GM23338 (cell line): ENCODE data around the gene RXRG. TPM values are rescaled to one million over a fixed set of nuclear protein-coding genes. Genes with fewer than 3 reads are reported as not detected.

Source experiments
- ATAC-seq: fragments of 200-7000 bp; cut with Tn5 transposase; 3 replicates; pipeline ENCODE4 v1.9.1; 2020
- DNase-seq: peaks from one replicate; pipeline ENCODE4 v3.0.0-alpha.2; 2015; ENCODE audit warnings: low spot score
- H2AFZ ChIP-seq: fragments of 200-600 bp; sonication (generic); 2 replicates; pipeline ENCODE4 v1.8.0; 2016; ENCODE audit warnings: antibody characterized with exemption, mild to moderate bottlenecking, moderate library complexity
- H3F3A ChIP-seq: fragments of 200-600 bp; sonication (generic); replicated peaks from 2 replicates; pipeline ENCODE4 v1.8.0; 2017; ENCODE audit warnings: antibody characterized with exemption, mixed run types, low read depth
- H3K27ac ChIP-seq: fragments of 200-600 bp; sonication (generic); 2 replicates; pipeline ENCODE4 v1.6.1; 2016; ENCODE audit warnings: low read depth
- H3K27me3 ChIP-seq: fragments of 200-600 bp; sonication (generic); 2 replicates; pipeline ENCODE4 v1.8.0; 2016; ENCODE audit warnings: mild to moderate bottlenecking, mixed run types, moderate library complexity; ENCODE audit not compliant: insufficient read depth
- H3K36me3 ChIP-seq: fragments of 200-600 bp; sonication (generic); 2 replicates; pipeline ENCODE4 v1.8.0; 2016; ENCODE audit warnings: mild to moderate bottlenecking; ENCODE audit not compliant: insufficient read depth
- H3K4me1 ChIP-seq: fragments of 200-600 bp; sonication (generic); 2 replicates; pipeline ENCODE4 v1.8.0; 2016; ENCODE audit warnings: mild to moderate bottlenecking, moderate library complexity; ENCODE audit not compliant: insufficient read depth
- H3K4me2 ChIP-seq: fragments of 200-600 bp; sonication (generic); 2 replicates; pipeline ENCODE4 v1.7.1; 2017; ENCODE audit warnings: mixed run types
- H3K4me3 ChIP-seq: fragments of 200-600 bp; sonication (generic); 2 replicates; pipeline ENCODE4 v1.6.1; 2016; ENCODE audit warnings: mixed run types
- H3K79me2 ChIP-seq: fragments of 200-600 bp; sonication (generic); replicated peaks from 2 replicates; pipeline ENCODE4 v1.8.0; 2017; ENCODE audit warnings: mild to moderate bottlenecking; ENCODE audit not compliant: insufficient read depth
- H3K9me2 ChIP-seq: fragments of 200-600 bp; sonication (generic); 2 replicates; pipeline ENCODE4 v1.8.0; 2017; ENCODE audit not compliant: insufficient read depth
- H4K20me1 ChIP-seq: fragments of 200-600 bp; sonication (generic); replicated peaks from 2 replicates; pipeline ENCODE4 v1.8.0; 2017; ENCODE audit warnings: mild to moderate bottlenecking; ENCODE audit not compliant: insufficient read depth
- H3K27ac Mint-ChIP-seq: 2 replicates; pipeline ENCODE4 v1.8.0; 2020; ENCODE audit warnings: inconsistent platforms, mild to moderate bottlenecking, moderate library complexity, mixed read lengths
- H3K27me3 Mint-ChIP-seq: 3 replicates; pipeline ENCODE4 v1.8.0; 2022; ENCODE audit warnings: low read depth, mild to moderate bottlenecking, moderate library complexity, mixed read lengths, inconsistent platforms; ENCODE audit not compliant: insufficient read depth, poor library complexity
- H3K36me3 Mint-ChIP-seq: 3 replicates; pipeline ENCODE4 v1.8.0; 2021; ENCODE audit warnings: low read depth, mild to moderate bottlenecking, inconsistent platforms, moderate library complexity, mixed read lengths
- H3K4me1 Mint-ChIP-seq: 3 replicates; pipeline ENCODE4 v1.8.0; 2020; ENCODE audit warnings: mild to moderate bottlenecking, inconsistent platforms, mixed read lengths
- H3K4me3 Mint-ChIP-seq: 3 replicates; pipeline ENCODE4 v1.8.0; 2021; ENCODE audit warnings: moderate library complexity, mild to moderate bottlenecking, inconsistent platforms, mixed read lengths
- H3K9me3 Mint-ChIP-seq: 3 replicates; pipeline ENCODE4 v1.8.0; 2020; ENCODE audit warnings: moderate library complexity, mild to moderate bottlenecking, inconsistent platforms, mixed read lengths
- CREB1 ChIP-seq: fragments of 250-450 bp; sonication (Bioruptor Pico); IDR thresholded peaks from 2 replicates; pipeline ENCODE4 v1.5.0; 2020; ENCODE audit warnings: low read depth, mild to moderate bottlenecking, moderate library complexity
- CTCF ChIP-seq, 2 experiments: fragments of 200-600 bp in 1 of 2; sonication (generic) in 1 of 2; conservative IDR thresholded peaks; 2 replicates each; pipeline versions ENCODE4 v1.5.1 to v1.6.1; 2016 to 2017; ENCODE audit warnings: antibody characterized with exemption in 2 of 2, low read depth in 2 of 2, mild to moderate bottlenecking in 2 of 2, moderate library complexity in 1 of 2
- EZH2 ChIP-seq: fragments of 200-600 bp; sonication (generic); IDR thresholded peaks from one replicate; pipeline ENCODE4 v1.8.0; 2017; ENCODE audit warnings: antibody characterized with exemption, mild to moderate bottlenecking, low read depth; ENCODE audit not compliant: unreplicated experiment
- NANOG ChIP-seq: IDR thresholded peaks from 2 replicates; pipeline ENCODE4 v1.6.1; 2016; ENCODE audit warnings: antibody characterized with exemption, borderline replicate concordance
- POLR2AphosphoS5 ChIP-seq: IDR thresholded peaks from 2 replicates; pipeline ENCODE4 v1.6.1; 2016; ENCODE audit warnings: antibody characterized with exemption, low read depth
- ZNF331 ChIP-seq: fragments of 250-450 bp; sonication (Bioruptor Pico); IDR thresholded peaks from 2 replicates; pipeline ENCODE4 v1.5.0; 2020; ENCODE audit warnings: low read depth, mild to moderate bottlenecking, moderate library complexity
- ZNF462 ChIP-seq: fragments of 250-450 bp; sonication (Bioruptor Pico); IDR thresholded peaks from 2 replicates; pipeline ENCODE4 v1.5.0; 2020; ENCODE audit warnings: mild to moderate bottlenecking, moderate library complexity
- polyA plus RNA-seq: library from polyadenylated mRNA; unstranded; fragments of >200 nt; fragmentation: Nextera tagmentation; extraction: Ambion mirVana; gene quantifications from 2 replicates; pipeline ENCODE4 v1.2.1, GENCODE V29; 2016
- total RNA-seq: library from RNA; depleted of rRNA; stranded (reverse); fragments of >200 nt; shearing (Covaris generic); gene quantifications from 2 replicates; pipeline ENCODE4 v1.2.3, GENCODE V29; 2014

RXRG gene
- total and polyA plus RNA-seq, 2 experiments from 2014 or later: not detected

GRCh38 chr1:165381745-165382505, 63.0 kb downstream of the RXRG start (continued):
- TF ChIP-seq ZNF331 (CRISPR knock-in tag): no peak
- no peak for TF ChIP-seq EZH2

GRCh38 chr1:165376811-165377311, 68.1 kb downstream of the RXRG start:
- peak overlapping the region; percentile 93 for H3K4me2 ChIP-seq
- Mint-ChIP-seq H3K9me3 (no peaks in the 10 kb centered on the region), H3K27ac (no peak overlapping the region), H3K4me1 (peaks cover 10% of the 10 kb centered on the region), H3K36me3 (no peaks in the 10 kb centered on the region), H3K4me3 (peak overlapping the region; percentile 80), H3K27me3 (peaks cover 22% of the 10 kb centered on the region)
- H3K4me3 ChIP-seq: peak overlapping the region; percentile 75
- ATAC-seq: no peak
- TF ChIP-seq NANOG: no peak
- peak; percentile 35 for TF ChIP-seq EZH2
- TF ChIP-seq CREB1 (CRISPR knock-in tag): no peak
- TF ChIP-seq POLR2AphosphoS5: no peak
- H3K4me1 ChIP-seq: peaks cover 4% of the 10 kb centered on the region; the same call in 1 of the 2 replicates
- H3K79me2 ChIP-seq: no peaks in the 10 kb centered on the region
- no peak overlapping the region for H3K27ac ChIP-seq
- no peaks in the 10 kb centered on the region for H4K20me1 ChIP-seq
- DNase-seq: no peak
- H3F3A ChIP-seq: no peaks in the 10 kb centered on the region
- peak overlapping the region; percentile 100 for H2AFZ ChIP-seq
- peaks cover 40% of the 10 kb centered on the region for H3K27me3 ChIP-seq
- no peaks in the 10 kb centered on the region for H3K36me3 ChIP-seq
- no peaks in the 10 kb centered on the region for H3K9me2 ChIP-seq

GRCh38 chr1:165376041-165376810, 68.7 kb downstream of the RXRG start:
- no peaks in the 10 kb centered on the region for H3K36me3 ChIP-seq
- H3K27me3 ChIP-seq: peaks cover 40% of the 10 kb centered on the region
- peak overlapping the region; percentile 75 for H3K4me3 ChIP-seq
- peak overlapping the region; percentile 93 for H3K4me2 ChIP-seq
- no peak overlapping the region for H3K27ac ChIP-seq
- Mint-ChIP-seq H3K27me3 (peaks cover 22% of the 10 kb centered on the region), H3K4me1 (peaks cover 10% of the 10 kb centered on the region), H3K27ac (peak overlapping the region; percentile 49; the same call in 1 of the 2 replicates), H3K4me3 (peak overlapping the region; percentile 80), H3K36me3 (no peaks in the 10 kb centered on the region), H3K9me3 (no peaks in the 10 kb centered on the region)
- H3K79me2 ChIP-seq: no peaks in the 10 kb centered on the region
- no peaks in the 10 kb centered on the region for H3K9me2 ChIP-seq
- H3F3A ChIP-seq: no peaks in the 10 kb centered on the region
- ATAC-seq (peak; percentile 92), DNase-seq (peak; percentile 95)
- no peaks in the 10 kb centered on the region for H4K20me1 ChIP-seq
- peak overlapping the region; percentile 100 for H2AFZ ChIP-seq
- H3K4me1 ChIP-seq: peaks cover 4% of the 10 kb centered on the region; the same call in 1 of the 2 replicates
- TF ChIP-seq ZNF462 (no peak), CTCF (conservative IDR thresholded peaks at IDR 0.05; ENCODE audit: low read depth in 2 of 2) (no peak), CREB1 (CRISPR knock-in tag) (no peak), ZNF331 (CRISPR knock-in tag) (no peak)
